ENCODE data around the gene BMPR1A. TPM values are rescaled to one million over a fixed set of nuclear protein-coding genes. Genes with fewer than 3 reads are reported as not detected.

The BMPR1A gene
- total and polyA plus RNA-seq, 2 experiments from 2014 or later = 14.2 to 82.5 TPM

DNA sequence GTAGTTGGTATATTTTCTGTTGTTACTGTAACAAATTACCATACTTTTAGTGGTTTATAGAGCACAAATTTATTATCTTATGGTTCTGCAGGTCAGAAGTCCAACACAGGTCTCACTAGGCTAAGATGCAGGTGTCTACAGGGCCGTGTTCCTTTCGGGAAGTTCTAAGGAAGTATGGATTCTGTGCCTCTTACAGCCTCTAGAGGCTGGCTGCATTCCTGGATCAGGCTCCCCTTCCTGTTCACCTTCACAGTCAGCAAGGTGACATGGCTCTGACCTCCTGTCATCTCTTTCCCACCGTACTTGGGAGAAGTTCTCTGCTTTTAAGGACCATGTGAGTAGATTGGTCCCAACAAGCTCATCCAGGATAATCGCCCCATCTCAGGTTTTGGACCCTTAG lies 37.3 kb downstream of the BMPR1A start (continued):
- TF ChIP-seq, protein P1, sequence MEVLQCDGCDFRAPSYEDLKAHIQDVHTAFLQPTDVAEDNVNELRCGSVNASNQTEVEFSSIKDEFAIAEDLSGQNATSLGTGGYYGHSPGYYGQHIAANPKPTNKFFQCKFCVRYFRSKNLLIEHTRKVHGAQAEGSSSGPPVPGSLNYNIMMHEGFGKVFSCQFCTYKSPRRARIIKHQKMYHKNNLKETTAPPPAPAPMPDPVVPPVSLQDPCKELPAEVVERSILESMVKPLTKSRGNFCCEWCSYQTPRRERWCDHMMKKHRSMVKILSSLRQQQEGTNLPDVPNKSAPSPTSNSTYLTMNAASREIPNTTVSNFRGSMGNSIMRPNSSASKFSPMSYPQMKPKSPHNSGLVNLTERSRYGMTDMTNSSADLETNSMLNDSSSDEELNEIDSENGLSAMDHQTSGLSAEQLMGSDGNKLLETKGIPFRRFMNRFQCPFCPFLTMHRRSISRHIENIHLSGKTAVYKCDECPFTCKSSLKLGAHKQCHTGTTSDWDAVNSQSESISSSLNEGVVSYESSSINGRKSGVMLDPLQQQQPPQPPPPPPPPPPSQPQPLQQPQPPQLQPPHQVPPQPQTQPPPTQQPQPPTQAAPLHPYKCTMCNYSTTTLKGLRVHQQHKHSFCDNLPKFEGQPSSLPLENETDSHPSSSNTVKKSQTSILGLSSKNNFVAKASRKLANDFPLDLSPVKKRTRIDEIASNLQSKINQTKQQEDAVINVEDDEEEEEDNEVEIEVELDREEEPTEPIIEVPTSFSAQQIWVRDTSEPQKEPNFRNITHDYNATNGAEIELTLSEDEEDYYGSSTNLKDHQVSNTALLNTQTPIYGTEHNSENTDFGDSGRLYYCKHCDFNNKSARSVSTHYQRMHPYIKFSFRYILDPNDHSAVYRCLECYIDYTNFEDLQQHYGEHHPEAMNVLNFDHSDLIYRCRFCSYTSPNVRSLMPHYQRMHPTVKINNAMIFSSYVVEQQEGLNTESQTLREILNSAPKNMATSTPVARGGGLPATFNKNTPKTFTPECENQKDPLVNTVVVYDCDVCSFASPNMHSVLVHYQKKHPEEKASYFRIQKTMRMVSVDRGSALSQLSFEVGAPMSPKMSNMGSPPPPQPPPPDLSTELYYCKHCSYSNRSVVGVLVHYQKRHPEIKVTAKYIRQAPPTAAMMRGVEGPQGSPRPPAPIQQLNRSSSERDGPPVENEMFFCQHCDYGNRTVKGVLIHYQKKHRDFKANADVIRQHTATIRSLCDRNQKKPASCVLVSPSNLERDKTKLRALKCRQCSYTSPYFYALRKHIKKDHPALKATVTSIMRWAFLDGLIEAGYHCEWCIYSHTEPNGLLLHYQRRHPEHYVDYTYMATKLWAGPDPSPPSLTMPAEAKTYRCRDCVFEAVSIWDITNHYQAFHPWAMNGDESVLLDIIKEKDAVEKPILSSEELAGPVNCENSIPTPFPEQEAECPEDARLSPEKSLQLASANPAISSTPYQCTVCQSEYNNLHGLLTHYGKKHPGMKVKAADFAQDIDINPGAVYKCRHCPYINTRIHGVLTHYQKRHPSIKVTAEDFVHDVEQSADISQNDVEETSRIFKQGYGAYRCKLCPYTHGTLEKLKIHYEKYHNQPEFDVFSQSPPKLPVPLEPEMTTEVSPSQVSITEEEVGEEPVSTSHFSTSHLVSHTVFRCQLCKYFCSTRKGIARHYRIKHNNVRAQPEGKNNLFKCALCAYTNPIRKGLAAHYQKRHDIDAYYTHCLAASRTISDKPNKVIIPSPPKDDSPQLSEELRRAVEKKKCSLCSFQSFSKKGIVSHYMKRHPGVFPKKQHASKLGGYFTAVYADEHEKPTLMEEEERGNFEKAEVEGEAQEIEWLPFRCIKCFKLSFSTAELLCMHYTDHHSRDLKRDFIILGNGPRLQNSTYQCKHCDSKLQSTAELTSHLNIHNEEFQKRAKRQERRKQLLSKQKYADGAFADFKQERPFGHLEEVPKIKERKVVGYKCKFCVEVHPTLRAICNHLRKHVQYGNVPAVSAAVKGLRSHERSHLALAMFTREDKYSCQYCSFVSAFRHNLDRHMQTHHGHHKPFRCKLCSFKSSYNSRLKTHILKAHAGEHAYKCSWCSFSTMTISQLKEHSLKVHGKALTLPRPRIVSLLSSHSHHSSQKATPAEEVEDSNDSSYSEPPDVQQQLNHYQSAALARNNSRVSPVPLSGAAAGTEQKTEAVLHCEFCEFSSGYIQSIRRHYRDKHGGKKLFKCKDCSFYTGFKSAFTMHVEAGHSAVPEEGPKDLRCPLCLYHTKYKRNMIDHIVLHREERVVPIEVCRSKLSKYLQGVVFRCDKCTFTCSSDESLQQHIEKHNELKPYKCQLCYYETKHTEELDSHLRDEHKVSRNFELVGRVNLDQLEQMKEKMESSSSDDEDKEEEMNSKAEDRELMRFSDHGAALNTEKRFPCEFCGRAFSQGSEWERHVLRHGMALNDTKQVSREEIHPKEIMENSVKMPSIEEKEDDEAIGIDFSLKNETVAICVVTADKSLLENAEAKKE (CRISPR knock-in tag; IDR thresholded peaks at IDR 0.05) = no peak
- TF ChIP-seq STAT1 (IDR thresholded peaks at IDR 0.05; ENCODE audit: unreplicated experiment) = no peak

DNA sequence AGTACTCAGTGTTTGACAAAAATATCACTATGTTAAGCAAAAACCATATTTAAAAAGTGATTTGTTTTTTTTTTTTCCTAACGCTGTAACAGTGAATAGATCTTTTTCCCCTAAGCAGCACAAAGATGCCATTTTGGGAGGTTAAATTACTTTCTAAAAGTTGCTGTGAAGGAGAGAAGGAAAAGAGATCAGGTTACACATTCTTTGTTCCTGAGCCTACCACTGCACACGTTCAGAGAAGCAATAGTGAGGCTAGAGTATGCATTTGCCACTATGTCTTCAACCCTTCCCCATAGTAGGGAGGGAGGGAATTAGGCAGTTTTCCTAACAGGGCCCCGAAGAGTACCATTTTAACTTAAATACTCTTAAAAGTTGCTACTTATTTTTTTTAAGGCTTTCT lies 38.9 kb downstream of the BMPR1A start:
- peaks cover 3% of the 10 kb centered on the region; the same call in 1 of the 2 replicates for H4K20me1 ChIP-seq (replicated peaks; ENCODE audit: insufficient read depth)
- peak; percentile 89 for DNase-seq (ENCODE audit: low spot score)

DNA sequence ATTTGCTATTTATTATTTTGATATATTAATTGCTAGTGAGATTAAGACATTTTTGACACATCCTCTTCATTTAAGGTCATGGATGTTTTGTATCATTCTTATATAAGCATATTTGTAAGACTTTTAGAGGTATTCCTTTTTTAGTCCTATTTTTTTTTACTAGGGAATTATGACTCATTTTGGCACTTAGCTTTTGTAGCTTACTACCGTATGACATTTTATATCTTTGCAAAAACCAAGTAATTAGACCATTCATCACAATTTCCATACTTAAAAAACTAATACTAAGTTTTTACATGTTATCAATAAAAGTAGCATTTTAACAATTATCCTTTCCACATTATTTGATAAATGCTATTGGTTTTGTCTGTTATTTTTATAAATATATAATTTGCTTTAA lies 41.6 kb downstream of the BMPR1A start:
- Histone ChIP-seq H3K4me3 (peak overlapping the region; percentile 8; the same call in 1 of the 2 replicates), H3K27me3 (ENCODE audit: insufficient read depth) (no peaks in the 10 kb centered on the region), H4K20me1 (replicated peaks; ENCODE audit: insufficient read depth) (no peaks in the 10 kb centered on the region), H3K27ac (ENCODE audit: low read depth) (peak overlapping the region; percentile 81), H3F3A (replicated peaks; ENCODE audit: low read depth) (0 out of 2 replicates have a peak, but pooled peaks cover 7% of the 10 kb centered on the region), H3K9me2 (ENCODE audit: insufficient read depth) (no peaks in the 10 kb centered on the region), H3K79me2 (replicated peaks; ENCODE audit: insufficient read depth) (peaks cover 97% of the 10 kb centered on the region), H3K36me3 (ENCODE audit: insufficient read depth) (no peaks in the 10 kb centered on the region), H3K4me2 (peak overlapping the region; percentile 45), H2AFZ (no peak overlapping the region), H3K4me1 (ENCODE audit: insufficient read depth) (peaks cover 71% of the 10 kb centered on the region)
- no peak for DNase-seq (ENCODE audit: low spot score)
- peaks cover 63% of the 10 kb centered on the region for H3K4me1 Mint-ChIP-seq
- H3K4me3 Mint-ChIP-seq = no peak overlapping the region
- peaks cover 11% of the 10 kb centered on the region for H3K27me3 Mint-ChIP-seq (ENCODE audit: insufficient read depth, low read depth, poor library complexity)
- no peak for ATAC-seq
- TF ChIP-seq NANOG (IDR thresholded peaks at IDR 0.05; ENCODE audit: borderline replicate concordance) = no peak
- TF ChIP-seq, protein P2, sequence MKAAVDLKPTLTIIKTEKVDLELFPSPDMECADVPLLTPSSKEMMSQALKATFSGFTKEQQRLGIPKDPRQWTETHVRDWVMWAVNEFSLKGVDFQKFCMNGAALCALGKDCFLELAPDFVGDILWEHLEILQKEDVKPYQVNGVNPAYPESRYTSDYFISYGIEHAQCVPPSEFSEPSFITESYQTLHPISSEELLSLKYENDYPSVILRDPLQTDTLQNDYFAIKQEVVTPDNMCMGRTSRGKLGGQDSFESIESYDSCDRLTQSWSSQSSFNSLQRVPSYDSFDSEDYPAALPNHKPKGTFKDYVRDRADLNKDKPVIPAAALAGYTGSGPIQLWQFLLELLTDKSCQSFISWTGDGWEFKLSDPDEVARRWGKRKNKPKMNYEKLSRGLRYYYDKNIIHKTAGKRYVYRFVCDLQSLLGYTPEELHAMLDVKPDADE (IDR thresholded peaks at IDR 0.05) = no peak
- no peak for TF ChIP-seq STAT1 (IDR thresholded peaks at IDR 0.05; ENCODE audit: unreplicated experiment)
- no peak for TF ChIP-seq EZH2phosphoT487 (IDR thresholded peaks at IDR 0.05; ENCODE audit: unreplicated experiment)
- no peak overlapping the region for H3K27ac Mint-ChIP-seq
- H3K9me3 Mint-ChIP-seq = no peaks in the 10 kb centered on the region
- H3K36me3 Mint-ChIP-seq (ENCODE audit: low read depth) = peaks cover 12% of the 10 kb centered on the region

More for the DNA sequence above, 38.9 kb downstream of the BMPR1A start:
- peaks cover 2% of the 10 kb centered on the region for H3K27me3 Mint-ChIP-seq (ENCODE audit: insufficient read depth, low read depth, poor library complexity)
- no peaks in the 10 kb centered on the region for H3K36me3 ChIP-seq (ENCODE audit: insufficient read depth)
- peaks cover 50% of the 10 kb centered on the region for H3K4me1 ChIP-seq (ENCODE audit: insufficient read depth)
- H3K27ac Mint-ChIP-seq = peak overlapping the region; percentile 89; the same call in 1 of the 2 replicates
- H3K9me3 Mint-ChIP-seq = no peaks in the 10 kb centered on the region
- H3K79me2 ChIP-seq (replicated peaks; ENCODE audit: insufficient read depth) = peaks cover 96% of the 10 kb centered on the region
- H3K4me3 Mint-ChIP-seq = peak overlapping the region; percentile 60
- no peak overlapping the region; the same call in 1 of the 2 replicates for H3K4me3 ChIP-seq
- peaks cover 46% of the 10 kb centered on the region for H3K4me1 Mint-ChIP-seq
- peak overlapping the region; percentile 30 for H3K4me2 ChIP-seq
- no peaks in the 10 kb centered on the region for H3K27me3 ChIP-seq (ENCODE audit: insufficient read depth)
- no peaks in the 10 kb centered on the region for H3K9me2 ChIP-seq (ENCODE audit: insufficient read depth)
- peak overlapping the region; percentile 45 for H3K27ac ChIP-seq (ENCODE audit: low read depth)
- ATAC-seq = peak; percentile 94
- TF ChIP-seq POLR2AphosphoS5 (IDR thresholded peaks at IDR 0.05; ENCODE audit: low read depth) (0 out of 2 replicates have a peak, but pooled peaks have one; percentile 22), ZNF114 (CRISPR knock-in tag; IDR thresholded peaks at IDR 0.05) (no peak)
- no peak overlapping the region for H2AFZ ChIP-seq
- peaks cover 13% of the 10 kb centered on the region for H3K36me3 Mint-ChIP-seq (ENCODE audit: low read depth)
- H3F3A ChIP-seq (replicated peaks; ENCODE audit: low read depth) = 0 out of 2 replicates have a peak, but pooled peaks cover 7% of the 10 kb centered on the region
